ENCODE measurements around the gene STX7.
"Not testable (repeated sequence)": the region's sequence is repeated elsewhere in the genome, so short reads cannot be mapped to it uniquely, and the experiment has no call there.

STX7 gene

DNA sequence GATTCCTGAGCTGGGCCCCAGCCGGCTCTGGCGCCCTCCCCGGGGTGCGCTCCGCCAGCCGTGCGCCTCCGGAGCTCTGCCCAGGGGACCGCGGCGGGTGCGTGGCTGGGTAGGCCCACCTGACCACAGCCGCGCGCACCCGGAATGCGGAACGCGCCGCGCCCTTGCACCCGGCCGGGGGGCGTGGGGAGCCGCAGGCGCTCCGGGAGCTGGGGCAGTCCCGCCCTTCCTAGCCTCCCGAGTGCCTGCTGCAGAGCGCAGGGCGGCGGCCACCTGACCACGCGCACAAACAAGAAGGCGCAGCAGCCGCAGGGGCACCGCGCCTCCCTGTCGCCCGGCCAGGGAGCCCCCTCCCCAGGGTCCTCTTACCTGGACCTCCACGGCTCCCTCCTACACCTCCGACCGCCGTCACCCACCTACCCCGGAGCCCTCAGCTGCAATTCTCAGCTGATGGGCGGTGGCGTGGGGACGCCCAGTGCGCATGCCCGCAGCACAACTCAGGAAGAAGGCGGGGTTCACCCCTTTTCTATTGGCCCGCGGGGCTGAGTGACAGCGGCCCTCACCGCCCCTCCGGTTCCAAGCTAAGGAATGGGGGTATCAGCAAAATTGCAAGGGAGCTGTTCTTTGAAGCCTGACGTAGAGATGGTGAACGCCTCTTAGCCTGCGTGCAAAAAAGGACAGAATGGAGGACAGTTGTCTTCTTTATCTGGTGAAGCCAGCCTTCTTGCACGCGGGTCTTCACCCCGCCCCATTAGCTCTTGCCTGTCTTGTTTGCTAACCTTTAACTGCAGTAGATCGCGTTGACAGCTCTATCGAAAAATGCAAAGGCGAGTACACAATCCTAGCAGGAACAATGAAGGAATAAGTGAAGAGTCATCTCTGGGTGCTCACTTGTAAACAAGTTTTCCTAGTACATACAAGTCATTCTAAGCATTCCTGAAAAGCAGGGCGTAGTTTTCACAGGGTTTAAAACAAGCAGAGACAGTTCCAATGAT, at the start of gene STX7:
Gene STX7, minus strand, starts transcription at position 479 of the 995 bp plus-strand sequence. CDS start 9,586 bp downstream, outside the sequence.
- peak; percentile 86 to 93 for DNase-seq

GRCh38 chr6:132560087-132560486, 47.2 kb upstream of the STX7 start:
- DNase-seq: not testable (repeated sequence)

GRCh38 chr6:132552372-132552771, 39.5 kb upstream of the STX7 start, which contains the start of gene TAAR8:
Gene TAAR8, plus strand, starts transcription at chr6:132552672. Its CDS starts 21 bp downstream, at chr6:132552693.
- DNase-seq: no peak

DNA sequence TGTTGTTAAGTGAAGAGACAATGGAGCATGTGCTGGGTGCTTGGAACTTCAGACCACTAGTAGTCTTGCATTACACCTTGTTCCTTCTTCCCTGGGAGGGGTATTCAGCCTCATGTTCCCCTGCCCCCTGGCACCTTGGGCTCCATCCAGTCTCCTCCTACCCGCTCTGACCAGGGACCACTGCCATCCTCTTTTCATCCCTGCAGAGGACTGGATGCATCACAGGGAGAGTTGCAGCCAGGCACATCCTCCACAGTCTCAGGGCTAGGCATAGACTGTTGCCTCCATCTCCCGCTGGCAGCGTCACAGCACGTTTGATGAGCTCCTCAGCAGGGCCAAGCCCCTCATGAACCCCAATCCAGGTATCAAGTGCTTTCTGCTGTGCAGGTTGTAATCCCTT, 38.3 kb upstream of the STX7 start:
- no peak for DNase-seq

GRCh38 chr6:132548746-132549463, 36.0 kb upstream of the STX7 start:
- no peak for DNase-seq

- DNase-seq: no peak
Measured at GRCh38 chr6:132544826-132545225, 31.9 kb upstream of the STX7 start.

GRCh38 chr6:132537977-132538376, 25.1 kb upstream of the STX7 start, which contains the start of gene TAAR9:
Gene TAAR9, plus strand, starts transcription at chr6:132538277. Its CDS starts 13 bp downstream, at chr6:132538290.
- DNase-seq: no peak

GRCh38 chr6:132537145-132537544, 24.2 kb upstream of the STX7 start:
- no peak for DNase-seq

GRCh38 chr6:132534546-132534945, 21.6 kb upstream of the STX7 start:
- DNase-seq: not testable (repeated sequence)

DNA sequence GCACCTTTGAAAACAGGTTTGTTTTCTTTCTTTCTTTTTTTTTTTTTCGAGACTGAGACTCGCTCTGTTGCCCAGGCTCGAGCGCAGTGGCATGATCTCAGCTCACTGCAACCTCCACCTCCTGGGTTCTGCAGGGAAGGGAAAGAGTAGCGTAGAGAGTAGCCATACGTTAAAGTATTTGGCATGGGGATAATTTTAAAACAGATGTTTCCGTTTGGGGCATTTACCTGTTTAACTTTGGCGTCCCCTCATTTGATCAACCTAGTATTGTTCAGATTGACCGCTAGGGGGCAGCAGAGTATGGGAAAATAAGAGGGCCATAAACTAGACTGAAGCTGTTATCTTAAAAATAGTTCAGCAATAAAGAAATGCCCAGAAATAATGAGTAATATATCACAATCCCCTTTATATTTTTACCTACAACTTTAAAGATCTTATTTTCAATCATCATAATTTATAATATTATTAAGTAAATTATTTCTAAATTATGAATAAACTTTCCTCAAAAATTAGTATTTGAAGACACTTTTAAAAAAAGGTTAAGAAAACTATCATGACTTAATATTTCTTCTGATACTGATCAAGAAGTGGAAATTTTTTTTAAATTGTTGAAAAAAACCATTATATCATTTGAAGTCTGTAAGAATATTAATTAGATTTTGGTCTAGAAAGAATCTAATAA, 17.5 kb upstream of the STX7 start:
- DNase-seq: peak; percentile 46 to 72

DNA sequence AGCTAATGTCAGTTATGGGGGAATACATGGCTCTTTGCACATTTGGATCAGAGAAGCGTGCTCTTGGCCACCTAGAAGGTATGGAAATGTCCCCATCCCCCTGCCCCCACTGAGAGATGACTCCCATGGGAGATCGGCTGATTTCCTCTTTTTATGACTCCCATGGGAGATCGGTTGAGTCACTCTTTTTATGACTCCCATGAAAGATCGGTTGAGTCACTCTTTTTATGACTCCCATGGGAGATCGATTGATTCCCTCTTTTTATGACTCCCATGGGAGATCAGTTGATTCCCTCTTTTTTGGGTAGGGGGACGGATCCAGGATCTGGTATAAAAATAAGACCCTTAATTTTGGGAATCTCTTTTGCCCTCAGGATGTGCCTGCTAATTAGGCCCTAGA, 14.9 kb upstream of the STX7 start:
- DNase-seq: peak; percentile 55 to 63

GRCh38 chr6:132526461-132526860, 13.5 kb upstream of the STX7 start:
- no peak for DNase-seq

DNA sequence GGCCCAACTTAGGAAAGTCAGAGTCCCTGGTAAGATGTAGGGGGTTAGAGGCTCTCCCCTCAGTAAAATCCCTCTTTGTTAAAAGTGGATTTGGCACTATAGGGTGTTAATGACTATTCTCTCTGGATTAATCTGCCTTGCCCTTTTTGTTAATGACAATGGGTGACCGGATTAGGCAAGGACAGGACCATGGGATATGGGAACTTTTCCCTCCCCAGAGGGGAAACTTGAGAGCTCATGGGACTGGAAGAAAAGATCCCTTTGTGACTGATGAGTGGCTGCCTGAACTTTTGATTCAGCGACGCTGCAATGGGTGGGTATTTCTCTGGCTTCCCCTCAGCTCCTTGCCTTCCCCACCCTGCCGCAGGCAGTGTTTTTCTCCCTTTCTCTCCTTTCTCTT, 12.9 kb upstream of the STX7 start:
- DNase-seq: no peak

DNA sequence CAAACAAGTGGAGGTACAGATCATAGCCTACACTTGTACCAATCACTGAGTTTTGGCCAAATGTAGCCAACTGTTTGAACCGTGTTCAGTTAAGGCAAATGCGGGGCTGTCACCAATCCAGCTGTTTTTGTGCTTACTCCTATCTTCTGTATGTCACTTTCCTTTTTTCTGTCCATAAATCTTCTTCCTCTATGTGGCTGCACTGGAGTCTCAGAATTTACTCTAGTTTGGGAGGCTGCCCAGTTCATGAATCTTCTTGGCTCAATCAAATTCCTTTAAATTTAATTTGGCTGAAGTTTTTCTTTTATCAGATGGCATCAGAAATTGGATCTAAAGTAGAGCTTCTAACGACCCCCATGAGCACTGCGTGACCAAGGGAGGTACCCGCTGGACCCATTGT, 11.7 kb upstream of the STX7 start:
- no peak for DNase-seq

DNA sequence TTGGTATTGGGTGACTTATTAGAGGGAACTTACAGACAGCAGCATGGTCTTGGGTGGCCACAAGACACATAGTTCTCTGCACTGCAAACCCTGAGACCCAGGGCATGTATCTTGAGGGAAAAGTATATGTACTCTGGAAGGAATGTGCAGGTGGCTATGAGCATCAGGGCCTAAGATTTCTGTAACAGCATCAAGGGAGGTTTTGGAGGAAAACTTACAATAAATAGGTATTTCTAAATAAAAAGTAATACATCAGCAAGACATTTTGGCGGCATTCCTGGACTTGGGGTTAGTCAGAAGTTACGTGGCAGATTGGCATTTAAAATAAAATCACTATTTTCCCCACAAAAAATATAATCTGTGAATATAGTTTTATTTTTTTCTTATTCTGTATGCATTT, 8.0 kb upstream of the STX7 start:
- no peak for DNase-seq

- no peak for DNase-seq
Measured at GRCh38 chr6:132515386-132515785, 2.5 kb upstream of the STX7 start.

GRCh38 chr6:132513831-132514545, 1.1 kb upstream of the STX7 start:
- no peak for DNase-seq

GRCh38 chr6:132512342-132512637, 626 bp downstream of the STX7 start:
- DNase-seq: no peak

- DNase-seq: no peak
Measured at GRCh38 chr6:132511831-132512220, 1.1 kb downstream of the STX7 start.

GRCh38 chr6:132511210-132511830, 1.6 kb downstream of the STX7 start:
- DNase-seq: no peak

DNA sequence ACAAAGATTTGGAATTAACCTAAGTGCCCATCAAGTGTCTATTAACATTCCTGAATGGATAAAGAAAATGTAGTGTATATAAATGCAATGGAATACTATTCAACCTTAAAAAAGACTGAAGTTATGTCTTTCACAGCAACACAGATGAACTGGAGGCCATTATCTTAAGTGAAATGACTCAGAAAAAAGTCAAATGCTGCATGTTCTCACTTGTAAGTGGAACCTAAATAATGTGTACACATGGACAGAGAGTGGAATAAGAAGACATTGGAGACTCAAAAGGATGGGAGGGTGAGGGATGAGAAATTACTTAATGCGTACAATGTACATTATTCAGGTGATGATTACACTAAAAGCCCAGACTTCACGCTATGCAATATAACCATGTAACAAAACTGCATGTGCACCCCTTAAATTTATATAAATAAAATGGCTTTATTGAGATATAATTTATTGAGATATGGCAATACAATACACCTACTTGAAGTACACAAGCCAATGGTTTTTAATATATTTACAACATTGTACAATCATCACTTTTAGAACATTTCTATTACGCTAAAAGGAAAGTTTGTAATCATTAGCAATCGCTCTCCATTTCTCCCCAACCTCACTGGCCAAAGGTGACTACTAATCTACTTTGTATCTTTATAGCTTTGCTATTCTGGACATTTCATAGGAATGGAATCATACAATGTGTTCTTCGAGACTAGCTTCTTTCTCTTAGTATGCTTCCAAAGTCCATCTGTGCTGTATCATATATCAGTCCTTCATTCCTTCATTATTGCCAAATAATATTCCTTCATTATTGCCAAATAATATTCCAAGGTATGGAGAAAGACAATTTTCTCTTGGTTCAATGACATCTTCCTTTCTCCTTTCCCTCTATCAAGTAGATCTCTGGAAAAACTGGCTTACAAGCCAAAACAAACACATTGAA, 5.8 kb downstream of the STX7 start:
- DNase-seq: no peak

Data from NCI-H526 (cell line).